GM21723 (cell line): ENCODE data around the gene TLCD5.
A peak's percentile ranks its signal among the peaks of the same experiment; 100 is the strongest.

ENCODE experiments used
- ATAC-seq: cut with Tn5 transposase; IDR thresholded peaks from one replicate; pipeline ENCODE4 v1.9.1; 2021; ENCODE audit warnings: mild to moderate bottlenecking, moderate library complexity; ENCODE audit not compliant: unreplicated experiment

The TLCD5 gene

GRCh38 chr11:120336641-120337354, 11.7 kb downstream of the TLCD5 start:
- ATAC-seq = peak; percentile 36

GRCh38 chr11:120337355-120338106, 12.4 kb downstream of the TLCD5 start:
- no peak for ATAC-seq

GRCh38 chr11:120338107-120338933, 13.2 kb downstream of the TLCD5 start:
- no peak for ATAC-seq

DNA sequence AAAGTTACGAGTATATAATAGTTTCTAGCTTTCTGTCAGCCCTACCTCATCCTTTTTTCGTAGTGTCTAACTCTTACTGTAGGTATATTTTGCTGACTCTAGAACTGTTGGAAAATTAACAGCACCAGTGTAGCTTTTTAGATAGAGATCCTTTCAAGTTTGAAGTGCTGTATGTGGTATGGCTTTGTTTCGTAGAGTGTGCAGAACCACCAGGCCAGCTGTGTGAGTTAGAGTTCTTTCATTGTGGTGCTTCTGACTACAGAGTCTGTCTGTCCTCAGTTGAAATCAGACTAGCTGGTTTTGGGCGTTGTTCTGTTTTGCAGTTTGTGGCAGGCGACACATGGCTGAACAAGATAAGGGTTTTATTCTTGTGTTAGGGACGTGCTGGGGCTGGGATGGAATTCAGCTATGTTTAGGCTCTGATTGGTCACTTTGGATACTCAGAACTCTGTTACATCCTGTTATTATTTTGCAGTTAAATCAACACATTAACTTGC, 14.3 kb downstream of the TLCD5 start:
- no peak for ATAC-seq

DNA sequence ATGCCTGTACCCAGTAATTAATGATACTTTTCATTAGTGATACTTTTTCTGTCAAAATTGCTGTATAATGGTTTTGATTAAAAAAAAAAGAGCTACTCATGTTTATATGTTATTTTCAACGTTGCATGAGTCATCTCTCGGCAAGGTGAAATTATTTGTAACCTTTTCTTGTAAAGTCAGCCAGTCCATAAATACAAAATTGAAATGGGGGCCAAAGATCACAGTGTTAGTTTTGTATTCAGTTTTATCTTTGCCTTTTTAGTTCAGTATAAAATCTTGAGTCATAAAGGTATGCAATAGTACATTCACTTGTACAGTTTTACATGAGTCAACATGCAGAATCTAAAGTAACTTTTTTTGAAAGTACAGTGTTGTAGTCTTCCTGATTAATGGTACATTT, 15.4 kb downstream of the TLCD5 start:
- no peak for ATAC-seq

- no peak for ATAC-seq
These were observed 17.1 kb downstream of the TLCD5 start for GRCh38 chr11:120342226-120342625.

DNA sequence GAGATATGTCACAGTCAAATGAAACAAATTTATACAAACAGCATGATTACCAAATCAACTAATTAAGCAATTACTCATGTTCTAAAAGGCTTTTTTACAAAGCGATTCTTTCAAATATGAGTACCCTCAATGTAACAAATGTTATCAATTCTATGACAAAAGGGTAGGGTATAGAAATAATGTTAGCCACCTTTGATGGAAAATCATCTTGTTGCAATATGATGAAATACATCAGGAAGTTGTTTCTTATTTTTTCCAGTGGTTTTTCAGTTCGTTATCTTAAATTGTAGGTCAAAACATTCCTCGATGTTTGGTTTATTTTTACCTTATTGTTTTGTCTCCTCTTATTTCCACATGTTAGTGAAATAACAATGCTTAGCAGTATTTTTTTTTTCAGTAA, 17.6 kb downstream of the TLCD5 start:
- no peak for ATAC-seq

- peak; percentile 67 for ATAC-seq
These were observed 18.3 kb downstream of the TLCD5 start for GRCh38 chr11:120343429-120343828.

DNA sequence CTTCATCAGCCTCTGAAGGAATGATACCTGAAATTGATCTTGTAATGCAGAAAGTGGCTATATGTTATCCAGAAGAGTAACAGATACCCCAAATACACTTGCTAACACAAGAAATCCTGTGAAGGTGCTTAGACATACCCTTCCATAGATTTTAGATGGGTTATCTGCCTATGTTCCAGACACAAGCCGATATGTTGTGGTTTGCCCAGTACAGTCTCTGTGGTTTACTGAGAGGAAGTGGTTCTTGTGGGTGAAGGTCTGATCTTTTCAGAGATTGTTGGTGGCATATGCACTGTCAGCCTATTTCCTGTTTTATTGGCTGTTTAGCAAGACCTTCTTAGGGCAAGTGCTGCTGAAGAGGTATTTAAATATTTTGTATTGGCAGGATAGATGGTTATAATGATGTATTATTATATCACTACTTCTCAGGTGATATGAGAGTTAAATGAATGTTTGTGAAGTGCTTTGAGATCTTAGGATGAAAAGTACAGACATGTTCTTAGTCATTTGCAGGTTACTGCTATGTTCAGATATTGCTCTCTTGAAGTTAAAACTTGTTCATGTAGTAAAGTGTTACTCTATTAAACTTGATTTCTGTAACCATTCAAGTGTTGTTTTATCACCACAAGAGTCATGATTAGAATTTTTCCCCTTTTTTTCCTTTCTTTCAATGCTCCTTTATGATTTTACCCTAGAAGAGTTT, 19.4 kb downstream of the TLCD5 start:
- ATAC-seq = peak; percentile 85

DNA sequence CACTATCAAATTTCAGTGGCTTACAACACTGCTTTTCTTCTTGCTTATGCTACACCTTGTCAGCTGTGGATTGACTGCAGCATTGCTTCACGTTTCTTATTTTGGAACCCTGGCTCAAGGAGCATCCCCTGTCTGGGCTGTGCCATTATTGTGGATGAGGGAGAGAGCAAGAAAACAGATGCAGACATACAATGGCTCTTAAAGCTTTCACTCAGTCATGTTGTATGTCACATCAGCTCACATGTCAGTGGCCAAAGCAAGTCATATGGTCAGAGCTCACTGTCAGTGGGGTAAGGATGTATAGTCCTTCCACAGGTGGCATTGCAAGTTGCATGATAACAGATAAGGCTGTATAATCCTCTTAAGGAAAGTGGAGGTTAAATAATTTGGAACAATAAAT, 21.1 kb downstream of the TLCD5 start:
- ATAC-seq = no peak

- no peak for ATAC-seq
These were observed 25.5 kb downstream of the TLCD5 start for GRCh38 chr11:120350637-120351036.

DNA sequence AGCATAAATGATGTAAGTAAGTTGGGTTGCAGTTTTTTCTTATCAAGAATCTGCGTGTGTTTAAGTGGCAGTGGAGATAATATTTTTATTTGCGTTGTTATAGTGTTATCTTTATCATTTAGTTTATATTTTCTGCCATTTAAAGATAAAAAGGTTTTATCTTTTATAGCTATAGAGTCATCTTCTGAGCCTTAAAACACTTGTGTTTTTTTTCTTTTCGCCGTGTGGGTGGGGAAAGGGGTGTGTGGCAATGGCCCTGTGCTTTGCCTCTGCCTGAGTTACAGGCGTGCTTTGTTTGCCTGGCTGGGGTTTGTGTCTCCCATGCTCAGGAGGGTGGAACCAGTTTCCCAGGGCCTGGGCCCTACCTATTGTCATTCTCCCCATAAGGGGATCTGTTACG, 27.3 kb downstream of the TLCD5 start:
- ATAC-seq = no peak

GRCh38 chr11:120354068-120354467, 29.0 kb downstream of the TLCD5 start:
- no peak for ATAC-seq

- no peak for ATAC-seq
These were observed 29.7 kb downstream of the TLCD5 start for GRCh38 chr11:120354779-120355178.

- no peak for ATAC-seq
These were observed 32.5 kb downstream of the TLCD5 start for GRCh38 chr11:120357620-120358019.

- ATAC-seq = no peak
These were observed 33.6 kb downstream of the TLCD5 start for GRCh38 chr11:120358729-120359128.

DNA sequence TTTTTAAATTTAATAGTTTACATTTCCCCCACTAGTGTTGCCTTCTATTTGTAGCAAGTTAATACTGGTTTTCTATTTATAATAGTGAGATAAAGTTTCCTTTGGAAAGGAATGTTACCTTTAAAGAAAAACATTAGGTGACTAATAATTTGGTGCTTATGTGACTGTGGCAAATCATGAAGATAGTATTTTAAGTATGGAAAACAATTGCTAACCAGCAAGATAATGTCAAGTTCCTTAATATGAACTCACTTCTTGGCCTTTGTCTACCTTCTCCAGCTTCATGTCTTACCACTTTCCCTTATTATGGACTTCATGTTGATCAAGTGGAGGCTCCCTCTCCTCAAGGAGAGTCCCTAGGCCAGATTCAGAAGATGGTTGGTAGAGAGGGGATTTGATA, 38.3 kb downstream of the TLCD5 start:
- no peak for ATAC-seq

GRCh38 chr11:120365512-120365911, 40.4 kb downstream of the TLCD5 start:
- no peak for ATAC-seq

GRCh38 chr11:120372296-120372695, 47.2 kb downstream of the TLCD5 start:
- ATAC-seq = no peak

GRCh38 chr11:120375076-120375475, 50.0 kb downstream of the TLCD5 start:
- ATAC-seq = no peak
